HG03442 (cell line): ENCODE measurements around the gene BGN.

Experiments
- ATAC-seq: cut with Tn5 transposase; IDR thresholded peaks from one replicate; pipeline ENCODE4 v1.9.1; 2021; ENCODE audit warnings: mild to moderate bottlenecking, moderate library complexity; ENCODE audit not compliant: unreplicated experiment

BGN gene

DNA sequence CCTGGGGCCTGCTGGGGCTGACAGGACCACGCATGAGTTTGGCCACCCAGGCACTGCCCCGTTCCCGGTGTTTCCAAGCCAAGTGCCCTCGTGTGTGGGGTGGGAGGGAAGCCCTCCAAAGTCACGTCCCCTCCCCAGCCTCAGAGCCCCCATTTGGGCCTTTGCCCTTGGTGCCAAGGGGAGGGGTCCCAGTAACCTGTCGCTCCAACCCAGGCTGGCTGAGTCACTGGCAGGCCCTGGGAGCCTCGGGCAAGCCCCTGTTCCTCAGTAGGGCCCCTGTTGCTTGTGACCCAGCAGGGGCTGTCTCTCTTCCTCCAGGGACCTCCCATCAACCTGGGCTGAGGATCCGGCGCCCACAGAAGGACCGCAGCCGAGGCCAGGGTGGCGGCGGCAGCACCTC, 13.7 kb upstream of the BGN start:
- no peak for ATAC-seq

DNA sequence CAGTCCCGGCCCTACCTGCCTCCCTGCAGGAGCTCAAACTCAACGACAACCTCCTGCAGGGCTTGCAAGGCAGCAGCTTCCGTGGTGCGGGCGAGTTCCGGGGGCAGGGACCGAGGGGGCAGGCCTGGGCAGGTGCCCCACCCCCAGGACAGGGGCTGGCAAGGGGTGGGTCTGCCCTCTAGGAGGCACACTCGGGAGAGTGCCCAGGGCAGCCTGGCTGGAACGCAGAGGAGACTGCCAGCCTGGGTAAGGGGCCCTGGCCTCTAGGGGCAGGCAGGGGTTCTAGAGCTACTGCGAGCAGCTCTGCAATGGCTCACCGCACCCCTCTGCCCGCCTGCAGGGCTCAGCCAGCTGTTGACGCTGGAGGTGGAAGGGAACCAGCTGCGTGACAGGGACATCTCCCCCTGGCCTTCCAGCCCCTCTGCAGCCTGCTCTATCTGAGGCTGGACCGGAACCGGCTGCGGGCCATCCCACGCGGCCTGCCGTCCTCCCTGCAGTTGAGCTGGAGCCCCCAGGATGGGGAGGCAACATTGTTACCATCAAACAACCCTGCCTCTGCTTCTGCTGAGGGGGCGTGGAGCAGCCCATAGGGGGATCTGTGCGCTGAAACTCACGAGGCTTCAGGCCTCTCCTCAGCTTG, 12.3 kb upstream of the BGN start:
- ATAC-seq: no peak

DNA sequence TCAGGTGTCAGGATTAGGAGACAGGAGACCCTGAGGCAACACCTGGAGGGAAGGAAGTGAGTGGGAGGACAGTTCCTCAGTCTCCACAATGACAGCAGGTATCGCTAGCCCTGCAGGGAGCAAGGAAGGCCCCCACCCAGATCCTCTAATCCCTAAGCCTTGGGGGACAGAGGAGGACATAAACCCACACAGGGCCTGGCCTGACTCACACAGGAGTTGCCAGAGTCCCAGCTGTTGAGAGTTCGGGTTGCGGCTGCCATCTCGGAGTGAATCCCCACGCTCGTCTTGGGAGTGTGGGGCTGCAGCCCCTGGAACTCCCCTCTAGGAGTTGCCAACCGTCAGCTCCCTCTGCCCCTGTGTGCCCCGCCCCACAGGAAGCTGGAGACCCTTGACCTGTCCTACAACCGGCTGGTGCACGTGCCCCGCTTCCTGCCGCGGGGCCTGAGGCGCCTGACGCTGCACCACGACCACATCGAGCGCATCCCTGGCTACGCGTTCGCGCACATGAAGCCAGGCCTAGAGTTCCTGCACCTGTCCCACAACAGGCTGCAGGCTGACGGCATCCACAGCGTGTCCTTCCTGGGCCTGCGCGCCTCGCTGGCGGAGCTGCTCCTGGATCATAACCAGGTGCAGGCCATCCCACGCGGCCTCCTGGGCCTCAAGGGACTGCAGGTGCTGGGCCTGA, 9.2 kb upstream of the BGN start:
- no peak for ATAC-seq

DNA sequence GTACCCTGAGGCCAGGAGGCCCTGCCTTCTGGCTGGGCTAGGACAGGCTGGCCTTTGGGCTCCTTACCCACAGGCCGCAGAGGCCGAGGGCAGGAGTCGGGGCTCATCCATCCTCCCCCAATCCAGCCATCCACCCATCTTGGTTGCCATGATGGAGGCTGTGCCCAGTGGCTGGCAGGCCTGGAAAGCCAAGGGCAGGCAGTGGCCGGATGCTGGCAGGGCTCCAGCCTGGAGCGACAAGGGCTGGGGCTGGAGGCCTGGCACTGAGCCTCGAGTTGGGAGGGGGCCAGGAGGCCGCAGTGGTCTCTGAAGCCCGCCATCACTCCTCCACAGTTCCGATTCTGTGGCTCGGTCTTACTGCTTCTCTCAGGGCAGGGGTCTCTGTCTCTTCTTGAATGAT, 8.6 kb upstream of the BGN start:
- no peak for ATAC-seq

DNA sequence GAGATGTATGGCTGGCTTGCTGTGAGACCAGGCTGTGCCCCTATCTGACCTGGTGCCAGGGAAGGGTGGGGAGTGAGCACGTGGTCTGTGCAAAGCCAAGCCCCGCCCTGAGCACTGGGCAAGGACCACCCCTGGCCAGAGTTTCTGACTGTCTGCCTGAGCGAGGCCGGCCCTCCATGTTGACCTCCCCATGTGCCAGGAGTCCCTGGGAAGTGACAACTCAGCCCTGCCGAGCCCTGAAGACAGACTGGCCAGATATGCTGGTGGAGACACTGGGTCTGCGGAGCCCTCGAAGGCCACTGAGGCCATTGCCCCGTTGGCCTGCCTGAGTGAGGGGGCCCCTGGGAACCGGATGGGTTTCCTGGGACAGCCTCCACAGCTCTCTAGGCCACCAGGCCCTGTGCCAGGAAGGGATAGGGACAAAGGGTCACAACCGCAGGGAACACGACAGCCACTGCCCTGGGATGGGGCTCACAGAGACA, 7.1 kb upstream of the BGN start:
- ATAC-seq: no peak

DNA sequence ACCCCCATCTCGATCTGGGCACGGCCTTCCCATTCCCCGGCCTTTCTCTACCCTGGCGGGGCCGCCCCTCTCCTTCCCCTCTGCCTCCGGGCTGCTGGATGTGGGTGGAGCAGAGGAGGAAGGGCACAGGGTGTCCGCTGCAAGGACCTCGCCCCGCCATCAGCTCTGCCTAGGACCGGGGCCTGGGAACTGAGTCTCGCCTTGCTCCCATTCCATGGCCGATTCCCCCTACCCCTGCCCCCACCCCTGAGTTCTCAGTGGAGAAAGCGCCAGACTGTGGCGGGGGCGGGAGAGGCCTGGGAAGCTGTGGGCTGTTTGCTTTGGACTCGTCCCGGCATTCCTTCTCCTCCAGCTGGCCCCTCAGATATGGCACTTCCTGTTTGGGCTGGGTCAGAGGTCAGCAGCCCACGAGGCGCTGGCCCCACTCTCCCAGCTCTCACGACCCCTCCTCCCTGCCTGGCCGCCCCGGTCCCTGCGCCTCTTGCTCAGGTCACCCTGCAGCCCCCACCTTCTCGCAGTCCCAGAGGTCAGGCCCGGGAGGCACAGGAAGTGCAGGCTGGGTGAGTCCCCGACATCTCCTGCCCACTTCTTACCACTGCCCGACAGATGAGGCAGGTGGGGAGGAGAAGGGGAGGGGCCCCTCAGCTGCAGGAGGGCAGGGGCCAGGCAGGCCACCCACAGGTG, 6.4 kb upstream of the BGN start:
- no peak for ATAC-seq

DNA sequence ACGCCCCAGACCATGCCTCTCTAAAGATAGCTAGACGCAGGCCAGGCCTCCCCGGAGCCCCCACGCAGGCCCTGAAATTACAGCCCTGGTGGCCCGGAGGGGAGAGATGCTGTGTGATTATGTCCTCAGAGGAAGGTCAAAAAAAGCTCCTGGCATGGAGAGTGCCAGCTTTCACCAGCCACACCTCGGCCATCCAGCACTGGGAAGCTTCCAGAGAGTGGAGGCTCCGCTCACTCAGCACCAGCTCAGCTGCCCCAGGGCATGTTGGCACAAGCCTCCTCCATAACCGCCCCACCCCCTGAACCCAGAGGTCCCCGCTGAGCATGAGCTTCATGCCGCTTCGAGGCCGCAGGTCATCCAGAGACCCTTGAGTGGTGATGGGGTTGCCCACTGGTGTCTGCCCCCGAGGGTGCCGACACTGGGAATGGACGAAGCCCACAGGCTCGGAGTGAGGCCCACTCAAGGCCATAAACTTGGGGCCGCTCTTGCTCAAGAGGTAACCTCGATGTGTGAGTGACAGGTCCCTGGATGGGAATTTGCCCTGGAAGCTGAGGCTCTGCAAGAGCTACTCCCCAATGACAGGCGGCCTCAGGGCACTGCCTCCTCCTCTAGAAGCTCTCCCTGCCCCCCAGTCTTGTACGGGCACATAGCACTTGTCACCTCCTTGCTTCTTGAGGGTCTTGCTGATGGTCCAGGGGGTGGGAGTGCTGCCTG, 4.4 kb upstream of the BGN start:
- ATAC-seq: no peak

DNA sequence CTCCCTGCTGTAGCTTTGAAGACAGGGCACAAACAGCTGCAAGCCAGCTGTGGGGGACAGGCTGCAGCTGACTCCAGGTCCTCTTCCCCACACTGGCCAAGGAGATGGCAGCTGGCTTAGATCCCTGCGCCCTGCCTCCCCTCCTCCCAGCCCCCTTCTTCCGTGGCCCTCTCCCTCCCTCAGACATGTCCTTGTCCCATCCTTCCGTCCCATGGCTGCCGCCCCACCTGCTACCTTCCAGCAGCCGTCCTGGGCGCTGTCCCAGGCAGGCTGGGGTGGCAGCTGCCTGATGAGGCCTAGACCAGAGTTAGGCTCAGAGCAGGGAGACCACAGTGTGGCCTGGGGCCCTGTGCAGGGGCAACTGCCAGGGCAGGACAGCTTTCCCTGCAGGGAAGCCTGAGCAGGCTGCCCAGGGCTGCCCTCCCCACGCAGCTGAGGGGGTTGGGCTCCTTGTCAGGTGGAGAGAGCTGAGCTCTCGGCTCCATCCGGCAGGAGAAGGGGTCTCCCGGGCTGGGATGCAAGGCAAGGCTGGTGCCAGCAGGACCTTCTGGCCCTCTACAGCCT, 3.3 kb upstream of the BGN start:
- no peak for ATAC-seq

DNA sequence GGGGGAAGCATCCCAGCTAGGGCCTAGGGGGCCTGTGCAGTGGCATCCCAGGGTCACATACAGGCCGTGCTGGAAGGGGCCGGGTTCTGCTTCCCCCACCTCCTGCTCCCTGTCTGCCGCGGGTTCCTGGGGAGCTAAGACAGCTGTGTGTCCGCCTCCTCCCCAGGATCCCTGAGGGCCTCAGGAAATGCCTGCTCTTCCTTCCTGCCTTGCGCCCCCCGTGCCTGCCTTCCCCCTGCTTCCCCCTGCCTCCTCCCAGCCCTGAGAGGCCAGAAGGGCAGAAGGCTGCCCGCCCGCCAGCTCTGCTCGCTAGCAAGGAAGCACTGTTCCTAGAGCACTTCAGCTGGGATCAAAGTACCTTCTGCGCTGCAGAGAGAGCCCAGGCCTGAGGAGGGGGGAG, 2.9 kb upstream of the BGN start:
- no peak for ATAC-seq

DNA sequence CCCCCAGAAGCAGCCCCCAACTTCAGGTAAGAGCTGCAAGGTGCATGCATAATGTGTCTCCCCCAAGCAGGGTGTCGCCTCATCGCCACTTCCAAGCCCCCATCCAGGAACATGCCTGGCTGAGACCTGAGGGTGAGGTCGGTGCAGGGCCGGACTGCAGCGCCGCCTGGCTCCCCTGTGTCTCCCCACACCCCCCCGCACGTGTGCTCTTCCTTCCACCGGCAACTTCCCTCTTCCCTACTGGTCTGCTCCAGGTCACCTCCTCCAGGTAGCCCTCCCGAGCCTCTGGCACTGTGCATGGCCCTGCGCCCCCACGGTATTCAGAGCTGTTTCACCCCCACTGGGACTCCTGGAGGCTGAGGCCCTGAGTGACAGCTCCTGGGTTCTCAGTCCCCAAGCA, 2.2 kb upstream of the BGN start:
- no peak for ATAC-seq

DNA sequence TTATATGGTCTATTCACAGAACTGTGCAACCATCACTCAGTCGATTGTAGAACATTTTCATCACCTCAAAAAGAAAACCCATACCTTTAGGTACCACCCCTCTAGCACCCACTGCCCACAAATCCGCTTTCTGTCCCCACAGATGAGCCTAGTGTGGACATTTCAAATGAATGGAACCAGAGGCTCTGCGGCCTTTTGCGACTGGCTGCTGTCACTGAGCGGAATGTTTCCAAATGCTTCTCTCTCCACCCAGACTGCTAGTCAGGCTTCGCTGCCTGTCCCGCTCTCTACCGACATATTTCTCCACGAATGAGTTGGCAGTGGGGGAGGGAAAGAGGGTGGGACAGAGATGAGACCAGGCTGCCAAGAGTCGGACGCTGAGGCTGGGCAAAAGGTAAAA, 1.7 kb upstream of the BGN start:
- no peak for ATAC-seq

DNA sequence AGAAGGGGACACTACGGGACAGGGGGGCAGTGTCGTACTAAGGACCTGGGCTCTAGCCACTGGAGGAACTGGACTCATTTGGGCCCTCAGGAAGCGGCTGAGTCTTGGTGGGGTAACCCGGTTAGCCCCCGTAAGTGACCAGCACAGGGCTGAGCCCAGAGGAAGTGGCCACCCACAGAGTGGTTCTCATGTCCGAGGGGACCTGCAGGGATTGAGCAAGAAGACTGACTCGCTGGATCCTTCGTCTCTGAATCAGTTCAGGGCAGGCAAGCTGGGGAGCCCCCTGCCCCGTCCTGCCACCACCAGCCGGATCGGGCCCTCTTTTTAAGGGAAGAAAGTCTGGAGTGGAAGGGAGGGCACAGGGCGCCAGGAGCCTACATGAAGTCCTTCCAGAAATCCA, 719 bp upstream of the BGN start:
- no peak for ATAC-seq

DNA sequence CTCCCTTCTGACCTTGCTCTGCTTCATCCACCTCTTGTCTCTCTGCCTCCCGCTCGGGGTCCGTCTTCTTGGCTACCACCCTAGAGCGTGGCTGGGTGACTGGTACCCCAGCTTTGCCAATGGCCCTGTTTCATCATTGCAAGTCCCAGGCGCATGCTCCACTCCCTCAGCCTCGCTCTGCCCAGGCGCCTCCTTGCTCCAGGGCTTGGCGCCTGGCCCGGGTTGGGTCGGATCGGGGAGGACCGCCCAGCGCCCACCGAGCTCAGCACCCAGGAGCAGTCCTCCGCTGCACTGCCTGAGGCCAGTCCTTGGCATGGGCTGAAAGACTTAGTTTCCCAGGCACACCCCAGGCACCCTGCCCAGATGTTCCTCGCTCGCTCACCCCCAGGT, 577 bp downstream of the BGN start:
- ATAC-seq: no peak

DNA sequence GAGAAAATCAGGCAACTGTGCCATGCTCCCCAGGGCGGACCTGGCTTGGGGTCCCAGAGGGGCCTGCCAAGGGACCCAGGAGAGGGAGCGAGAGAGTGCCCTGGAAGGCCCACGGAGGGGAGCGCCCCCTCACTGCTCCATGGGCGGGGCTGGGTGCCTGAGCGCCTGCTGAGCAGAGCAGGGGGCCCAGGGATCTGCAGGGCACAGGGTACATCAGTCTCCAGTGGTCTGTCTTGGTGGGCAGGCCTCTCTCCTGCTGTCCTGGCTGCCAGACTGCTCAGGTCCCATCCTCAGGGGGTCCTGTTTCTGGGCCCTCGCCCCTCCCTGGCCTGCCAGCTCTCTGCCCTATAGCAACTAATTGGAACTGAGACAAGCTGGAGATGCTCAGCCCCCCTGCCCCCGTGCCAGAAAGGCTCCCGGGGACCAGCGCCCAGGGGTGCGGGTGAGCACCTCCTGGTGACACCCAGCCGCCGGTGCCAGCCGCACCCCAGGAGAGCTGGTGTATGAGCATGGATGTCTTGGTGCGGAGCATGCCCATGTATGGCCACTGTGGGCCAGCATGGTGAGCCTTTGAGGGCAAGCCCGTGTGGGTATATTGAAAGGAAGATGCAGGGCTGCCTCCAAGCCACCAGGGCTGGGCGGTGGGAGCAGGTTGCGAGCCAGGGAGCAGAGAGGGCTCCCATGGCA, 1.3 kb downstream of the BGN start:
- no peak for ATAC-seq

DNA sequence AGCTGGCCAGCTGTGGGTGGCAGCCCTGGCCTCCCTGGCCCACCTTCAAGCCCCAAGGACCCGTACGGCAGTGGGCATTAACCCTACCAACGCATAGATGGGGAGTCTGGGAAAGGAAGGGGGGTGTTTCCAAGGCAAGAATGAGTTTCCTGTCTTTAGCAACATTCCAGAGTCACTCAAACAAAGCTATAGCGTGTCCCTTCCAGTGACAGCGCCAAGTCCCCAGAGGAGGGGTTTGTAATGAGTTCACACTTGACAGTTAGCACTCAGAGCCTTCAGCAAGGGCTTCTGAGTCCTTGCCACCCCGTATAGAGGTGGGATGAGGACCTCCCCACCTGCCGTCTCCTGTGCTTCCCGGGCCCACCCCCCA, 1.8 kb downstream of the BGN start:
- no peak for ATAC-seq

DNA sequence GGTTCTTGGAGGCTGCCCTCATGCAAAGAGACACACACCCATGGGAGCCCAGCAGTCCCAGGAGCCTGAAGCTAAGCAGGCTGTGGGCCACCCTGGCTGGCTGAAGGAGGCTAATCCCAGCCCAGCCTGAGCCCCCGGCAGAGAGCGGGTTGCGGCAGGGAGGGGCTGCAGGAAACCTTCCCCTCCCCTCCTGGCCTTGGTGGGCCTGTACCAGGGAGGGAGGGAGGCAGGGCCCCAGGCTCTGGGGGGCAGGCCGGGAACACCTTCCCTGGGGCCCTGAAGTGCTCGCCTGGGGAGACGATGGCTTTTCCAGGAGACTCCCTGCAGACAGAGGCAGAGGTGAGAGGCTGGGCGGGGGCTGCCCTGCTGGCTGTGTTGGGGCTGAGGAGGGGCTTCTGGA, 3.7 kb downstream of the BGN start:
- no peak for ATAC-seq

DNA sequence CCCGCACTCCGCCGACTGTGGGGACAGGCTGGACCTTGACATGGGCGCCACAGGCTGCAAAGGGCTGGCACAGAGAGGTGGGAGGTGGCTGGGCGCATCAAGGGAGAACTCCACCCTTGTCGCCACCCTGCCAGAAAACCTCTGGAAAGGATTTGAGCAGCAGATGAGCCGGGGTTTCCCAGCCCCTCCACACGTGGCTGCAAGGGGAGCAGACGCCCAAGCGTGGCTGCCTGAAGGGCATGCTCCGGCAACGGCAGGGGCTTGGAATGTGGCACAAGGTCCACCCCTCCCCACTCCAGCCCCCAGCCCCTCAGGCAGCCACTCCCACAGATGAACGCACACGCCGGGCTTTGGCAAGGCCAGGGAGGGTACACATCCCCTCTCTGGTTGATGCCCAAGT, 4.6 kb downstream of the BGN start:
- ATAC-seq: no peak

DNA sequence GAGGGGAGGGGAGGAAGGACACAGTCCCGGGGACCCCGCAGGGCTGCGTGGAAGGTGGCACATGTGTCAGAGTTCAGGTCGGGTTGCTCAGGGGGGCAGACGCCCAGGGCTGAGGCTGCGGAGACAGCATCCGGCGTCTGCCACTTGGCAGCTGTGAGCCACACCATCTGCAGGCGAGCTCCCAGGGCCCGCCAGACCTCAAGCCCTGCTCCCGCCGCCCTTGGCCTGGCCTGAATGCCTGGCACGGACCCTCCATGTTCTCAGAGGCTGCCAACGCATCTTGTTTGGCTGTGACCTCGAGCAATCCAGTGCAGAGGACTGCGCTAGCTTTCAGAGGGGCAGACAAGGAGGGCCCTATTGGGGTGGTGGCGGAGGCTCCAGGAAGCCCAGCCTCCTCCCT, 5.1 kb downstream of the BGN start:
- no peak for ATAC-seq

DNA sequence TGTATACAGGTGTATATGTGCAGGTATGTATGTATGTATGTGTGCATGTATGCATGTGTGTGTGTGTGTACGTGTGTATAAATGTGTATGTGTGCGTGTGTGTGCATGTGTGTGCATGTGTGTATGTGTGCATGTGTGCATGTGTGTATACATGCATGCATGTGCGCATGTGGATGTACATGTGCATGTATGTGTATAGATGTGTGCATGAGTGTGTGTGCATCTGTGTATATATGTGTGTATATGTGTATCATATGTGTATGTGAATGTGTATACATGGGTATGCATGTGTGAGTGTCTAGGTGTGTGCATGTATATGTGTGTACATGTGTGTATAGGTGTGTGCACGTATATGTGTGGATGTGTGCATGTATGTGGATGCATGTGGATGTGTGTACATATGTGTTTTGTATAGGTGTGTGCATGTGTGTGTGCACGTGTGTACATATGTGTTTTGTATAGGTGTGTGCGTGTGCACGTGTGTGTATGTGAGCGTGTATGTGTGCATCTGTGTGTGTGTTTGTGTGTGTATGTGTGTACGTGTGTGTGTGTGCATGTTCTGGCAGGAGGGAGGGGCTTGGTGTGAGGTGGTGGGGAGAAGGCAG, 6.0 kb downstream of the BGN start:
- no peak for ATAC-seq

DNA sequence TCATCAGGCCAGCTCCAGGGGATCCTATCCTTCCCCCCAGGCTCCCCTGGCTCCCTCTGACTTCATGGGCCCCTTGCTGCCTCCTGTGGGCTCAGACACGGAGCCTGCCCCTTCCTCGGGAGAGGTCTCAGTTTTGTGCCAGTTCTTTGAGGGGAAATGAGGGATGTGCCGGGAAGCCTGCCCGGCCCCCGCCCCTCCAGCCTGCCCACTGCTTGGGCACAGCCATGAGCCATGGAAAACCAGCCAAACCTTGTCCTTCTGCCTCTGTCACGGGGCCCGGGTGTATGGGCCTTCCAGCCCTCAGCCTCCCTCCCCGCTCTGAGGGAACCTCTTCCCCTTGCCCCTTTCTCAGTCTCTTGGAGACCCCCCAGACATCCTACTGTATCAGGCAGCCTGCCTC, 6.8 kb downstream of the BGN start:
- ATAC-seq: no peak

DNA sequence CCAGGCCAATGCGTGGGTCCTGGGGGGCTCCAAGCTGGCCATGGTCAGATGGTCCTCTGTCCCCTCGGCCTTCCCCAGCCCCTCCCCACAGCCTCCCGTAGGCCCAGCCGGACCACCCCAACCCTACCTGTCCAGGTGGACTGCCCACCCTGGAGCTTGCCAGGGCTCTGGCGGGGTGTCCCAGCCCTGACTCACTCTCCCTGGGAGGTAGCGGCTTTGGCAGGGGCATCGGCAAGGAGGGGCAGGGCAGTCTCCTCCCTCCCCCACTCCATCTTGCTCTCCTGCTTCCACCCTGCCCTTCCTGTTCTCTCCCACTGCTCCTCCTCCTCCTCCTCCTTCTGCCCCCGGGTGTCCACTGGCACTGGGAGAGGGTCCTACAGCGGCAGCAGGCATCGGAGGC, 7.4 kb downstream of the BGN start:
- ATAC-seq: no peak
